GM18907 (cell line): ENCODE results near the gene CD72.

Source experiments
- ATAC-seq: cut with Tn5 transposase; IDR thresholded peaks from one replicate; pipeline ENCODE4 v1.9.1; 2021; ENCODE audit warnings: mild to moderate bottlenecking, moderate library complexity; ENCODE audit not compliant: unreplicated experiment

Gene CD72

GRCh38 chr9:35560625-35561337, 57.4 kb downstream of the CD72 start:
- no peak for ATAC-seq
